Endodermal cell (in vitro differentiated cells): Measurements from ENCODE around the gene ZNF497. TPM values are rescaled to one million over a fixed set of nuclear protein-coding genes. Genes with fewer than 3 reads are reported as not detected.

Experiments
- DNase-seq: peaks from one replicate; pipeline ENCODE4 v3.0.0-alpha.2; 2017
- H3K27ac ChIP-seq: 2 replicates; pipeline ENCODE4 v1.5.1; 2013; ENCODE audit warnings: mild to moderate bottlenecking, low read depth, low read length, moderate library complexity
- H3K27me3 ChIP-seq: 2 replicates; pipeline ENCODE4 v1.6.1; 2013; ENCODE audit warnings: mild to moderate bottlenecking, low read length, moderate library complexity; ENCODE audit not compliant: insufficient read depth, control insufficient read depth, poor library complexity, severe bottlenecking
- H3K36me3 ChIP-seq: 2 replicates; pipeline ENCODE4 v1.7.0; 2013; ENCODE audit warnings: mild to moderate bottlenecking, low read length, moderate library complexity; ENCODE audit not compliant: control insufficient read depth, insufficient read depth
- H3K4me1 ChIP-seq: one replicate; pipeline ENCODE4 v1.7.0; 2013; ENCODE audit warnings: low read length; ENCODE audit not compliant: control insufficient read depth, insufficient read depth
- H3K4me3 ChIP-seq: 2 replicates; pipeline ENCODE4 v1.5.1; 2013; ENCODE audit warnings: mild to moderate bottlenecking, low read length, moderate library complexity
- H3K9ac ChIP-seq: 2 replicates; pipeline ENCODE4 v1.6.1; 2013; ENCODE audit warnings: mild to moderate bottlenecking, low read length, moderate library complexity; ENCODE audit not compliant: poor library complexity, severe bottlenecking; ENCODE audit errors: extremely low read depth
- H3K9me3 ChIP-seq: 2 replicates; pipeline ENCODE4 v1.6.1; 2013; ENCODE audit warnings: mild to moderate bottlenecking, low read length, moderate library complexity; ENCODE audit not compliant: control insufficient read depth
- H3K27ac Mint-ChIP-seq: 2 replicates; pipeline ENCODE4 v1.8.0; 2020; ENCODE audit warnings: mixed read lengths
- H3K27me3 Mint-ChIP-seq: 2 replicates; pipeline ENCODE4 v1.8.0; 2021; ENCODE audit warnings: mild to moderate bottlenecking, mixed read lengths; ENCODE audit not compliant: insufficient read depth
- H3K36me3 Mint-ChIP-seq: 2 replicates; pipeline ENCODE4 v1.8.0; 2020; ENCODE audit warnings: low read depth, mixed read lengths
- H3K4me1 Mint-ChIP-seq: 2 replicates; pipeline ENCODE4 v1.8.0; 2020; ENCODE audit warnings: mixed read lengths
- H3K4me3 Mint-ChIP-seq: 2 replicates; pipeline ENCODE4 v1.8.0; 2020; ENCODE audit warnings: mild to moderate bottlenecking, moderate library complexity, mixed read lengths
- H3K9me3 Mint-ChIP-seq: 2 replicates; pipeline ENCODE4 v1.8.0; 2020; ENCODE audit warnings: mild to moderate bottlenecking, mixed read lengths
- CTCF ChIP-seq: fragments of 200-600 bp; sonication (generic); conservative IDR thresholded peaks from 2 replicates; pipeline ENCODE4 v1.5.0; 2021; ENCODE audit warnings: antibody characterized with exemption, mild to moderate bottlenecking
- WGBS, 2 experiments: methylation state at CpG; one replicate each; pipeline versions ENCODE4 v1.1.5 to v1.1.7; 2013; ENCODE audit warnings: missing lambda C conversion rate in 2 of 2, mixed read lengths in 1 of 2; ENCODE audit not compliant: insufficient coverage in 1 of 2, insufficient read length in 1 of 2; 5-methylcytosine and 5-hydroxymethylcytosine counted together
- total RNA-seq, 2 donors: library from RNA; stranded (reverse); fragmentation: NEBNext Ultra II Directional in 1 of 2; extraction: Animal tissue kit (Norgen Biotek cat#: 25700) in 1 of 2; gene quantifications; 2 replicates in 1 of 2; 3 replicates in 1 of 2; pipeline ENCODE4 v1.2.1, GENCODE V29; 2021

Gene ZNF497
- total RNA-seq, 2 donors from 2014 or later = 5.2 to 5.9 TPM

GRCh38 chr19:58352760-58353671 lies 9.5 kb downstream of the ZNF497 start, which contains the start of gene A1BG:
A1BG (minus strand) TSS chr19:58353492; CDS start chr19:58353437, 55 bp downstream.
- H3K4me1 ChIP-seq = no peaks in the 10 kb centered on the region
- H3K4me3 ChIP-seq = no peak within 1 kb of the TSS
- H3K9me3 ChIP-seq = no peaks in the 10 kb centered on the region
- H3K27ac ChIP-seq = no peak within 1 kb of the TSS
- DNase-seq = no peak
- Mint-ChIP-seq H3K27ac (no peak within 1 kb of the TSS), H3K4me1 (no peaks in the 10 kb centered on the region), H3K9me3 (no peaks in the 10 kb centered on the region), H3K27me3 (peaks cover 46% of the 10 kb centered on the region), H3K4me3 (no peak within 1 kb of the TSS), H3K36me3 (no peaks in the 10 kb centered on the region)
- no peaks in the 10 kb centered on the region for H3K27me3 ChIP-seq
- no peaks in the 10 kb centered on the region for H3K36me3 ChIP-seq
- WGBS, 2 experiments = 91 to 94% methylated on average over 7 to 26 of the region's 26 CpGs
- TF ChIP-seq CTCF = no peak
- H3K9ac ChIP-seq = no peak within 1 kb of the TSS

- peaks cover under 1% of the 10 kb centered on the region for H3K27me3 ChIP-seq
- H3K4me3 Mint-ChIP-seq = no peak overlapping the region
- H3K27me3 Mint-ChIP-seq = peaks cover 51% of the 10 kb centered on the region
- no peak for DNase-seq
- H3K9ac ChIP-seq = no peak overlapping the region
- H3K4me1 Mint-ChIP-seq = no peaks in the 10 kb centered on the region
- no peaks in the 10 kb centered on the region for H3K9me3 ChIP-seq
- no peaks in the 10 kb centered on the region for H3K4me1 ChIP-seq
- 85 to 89% methylated on average over 16 to 21 of the region's 23 CpGs for WGBS, 2 experiments
- no peaks in the 10 kb centered on the region for H3K9me3 Mint-ChIP-seq
- H3K36me3 Mint-ChIP-seq = no peaks in the 10 kb centered on the region
- H3K4me3 ChIP-seq = no peak overlapping the region
- H3K27ac Mint-ChIP-seq = no peak overlapping the region
- no peak for TF ChIP-seq CTCF
- H3K36me3 ChIP-seq = no peaks in the 10 kb centered on the region
- no peak overlapping the region for H3K27ac ChIP-seq
These were observed 10.4 kb downstream of the ZNF497 start for GRCh38 chr19:58351990-58352755.

GRCh38 chr19:58351558-58351878 lies 11.0 kb downstream of the ZNF497 start:
- no peaks in the 10 kb centered on the region for H3K9me3 ChIP-seq
- peaks cover 54% of the 10 kb centered on the region for H3K27me3 Mint-ChIP-seq
- peaks cover 7% of the 10 kb centered on the region for H3K27me3 ChIP-seq
- TF ChIP-seq CTCF = no peak
- DNase-seq = no peak
- no peaks in the 10 kb centered on the region for H3K4me1 ChIP-seq
- H3K9me3 Mint-ChIP-seq = no peaks in the 10 kb centered on the region
- H3K36me3 ChIP-seq = no peaks in the 10 kb centered on the region
- H3K4me1 Mint-ChIP-seq = no peaks in the 10 kb centered on the region
- no peak overlapping the region for H3K27ac Mint-ChIP-seq
- H3K36me3 Mint-ChIP-seq = no peaks in the 10 kb centered on the region
- H3K9ac ChIP-seq = no peak overlapping the region
- H3K27ac ChIP-seq = no peak overlapping the region
- WGBS, 2 experiments = 92 to 94% methylated on average over 6 to 9 of the region's 9 CpGs
- H3K4me3 Mint-ChIP-seq = no peak overlapping the region
- no peak overlapping the region for H3K4me3 ChIP-seq
